Testis (tissue), 3 donors: ENCODE data around the gene MUCL1. TPM values are rescaled to one million over a fixed set of nuclear protein-coding genes. Genes with fewer than 3 reads are reported as not detected.

Experiments used
- DNase-seq: peaks from one replicate; pipeline ENCODE4 v3.0.0-alpha.2; 2019
- H3K27ac ChIP-seq, 2 donors: fragments of 200-600 bp; sonication (generic); one replicate each; pipeline ENCODE4 v1.5.1; 2019
- H3K27me3 ChIP-seq: fragments of 200-600 bp; sonication (generic); one replicate; pipeline ENCODE4 v1.5.1; 2019
- H3K36me3 ChIP-seq: fragments of 200-600 bp; sonication (generic); one replicate; pipeline ENCODE4 v1.5.1; 2017; ENCODE audit warnings: low read depth; ENCODE audit errors: missing control alignments
- H3K4me1 ChIP-seq: fragments of 200-600 bp; sonication (generic); one replicate; pipeline ENCODE4 v1.5.1; 2019
- H3K4me3 ChIP-seq, 2 donors: fragments of 200-600 bp; sonication (generic); one replicate each; pipeline ENCODE4 v1.5.1; 2017 to 2019
- H3K9me3 ChIP-seq: fragments of 200-600 bp; sonication (generic); one replicate; pipeline ENCODE4 v1.5.1; 2017
- CTCF ChIP-seq, 3 experiments: fragments of 450-650 bp in 2 of 3; fragments of 200-600 bp in 1 of 3; sonication (generic) in 1 of 3; IDR thresholded peaks; one replicate each; pipeline ENCODE4 v1.5.1; 2016 to 2019; ENCODE audit warnings: antibody characterized with exemption in 3 of 3, mild to moderate bottlenecking in 2 of 3, moderate library complexity in 1 of 3
- POLR2A ChIP-seq: fragments of 450-650 bp; IDR thresholded peaks from one replicate; pipeline ENCODE4 v1.6.1; 2017; ENCODE audit warnings: antibody characterized with exemption, mild to moderate bottlenecking, moderate library complexity
- WGBS, 2 donors: methylation state at CpG; one replicate each; pipeline ENCODE4 v1.1.5; 2018; 5-methylcytosine and 5-hydroxymethylcytosine counted together
- intact Hi-C: fragments of 100-400 bp; cut with DNase I; formaldehyde crosslinking; loops from one replicate; pipeline ENCODE4 v1.15.1; 2023; ENCODE audit warnings: low total_unique reads
- polyA plus RNA-seq: library from polyadenylated mRNA; stranded (reverse); fragments of 350-450 nt; fragmentation: Illumina TruSeq; extraction: RNeasy Lipid Tissue Mini Kit (QIAGEN cat#74804); gene quantifications from one replicate; pipeline ENCODE4 v1.2.3, GENCODE V29; 2014; ENCODE audit warnings: low read depth, low replicate concordance; ENCODE audit not compliant: insufficient read depth
- total RNA-seq, 2 donors: library from RNA; depleted of rRNA; stranded (reverse); fragments of >200 nt; gene quantifications; one replicate each; pipeline ENCODE4 v1.2.3, GENCODE V29; 2016

The MUCL1 gene
- total and polyA plus RNA-seq, 3 donors from 2014 or later: 1.4 to 1.6 TPM; not detected in 1

GRCh38 chr12:54830199-54830598 is 24.1 kb upstream of the MUCL1 start:
- Histone ChIP-seq H3K9me3 (no peaks in the 10 kb centered on the region), H3K36me3 (no peaks in the 10 kb centered on the region), H3K4me3 (no peak overlapping the region), H3K27ac (no peak overlapping the region), H3K27me3 (no peaks in the 10 kb centered on the region), H3K4me1 (no peaks in the 10 kb centered on the region)
- intact Hi-C loops: no loop called here
- no peak for DNase-seq
- no peak for TF ChIP-seq POLR2A
- no peak for TF ChIP-seq CTCF (IDR thresholded peaks at IDR 0.05)

GRCh38 chr12:54831631-54832030 is 22.7 kb upstream of the MUCL1 start:
- TF ChIP-seq POLR2A: no peak
- TF ChIP-seq CTCF (IDR thresholded peaks at IDR 0.05): no peak
- intact Hi-C loops: no loop called here
- Histone ChIP-seq H3K4me1 (no peaks in the 10 kb centered on the region), H3K27me3 (no peaks in the 10 kb centered on the region), H3K36me3 (no peaks in the 10 kb centered on the region), H3K27ac (no peak overlapping the region), H3K4me3 (no peak overlapping the region), H3K9me3 (no peaks in the 10 kb centered on the region)
- DNase-seq: no peak
- 83 to 91% methylated on average over 1 of the region's 1 CpG for WGBS, 2 donors

GRCh38 chr12:54840244-54840865 is 14.0 kb upstream of the MUCL1 start:
- 59 to 65% methylated on average over 3 of the region's 3 CpGs for WGBS, 2 donors
- no peak for DNase-seq
- no peak overlapping the region for H3K27ac ChIP-seq

GRCh38 chr12:54857406-54857805 is 3.1 kb downstream of the MUCL1 start:
- intact Hi-C loops: loop anchor here (10.0 kb wide), 1 partner anchor 97 kb away; no protein-coding TSS in a partner anchor
- H3K4me1 ChIP-seq: no peaks in the 10 kb centered on the region
- H3K4me3 ChIP-seq: no peak overlapping the region
- no peaks in the 10 kb centered on the region for H3K27me3 ChIP-seq
- H3K36me3 ChIP-seq: no peaks in the 10 kb centered on the region
- no peak overlapping the region for H3K27ac ChIP-seq
- no peak for TF ChIP-seq POLR2A
- TF ChIP-seq CTCF (IDR thresholded peaks at IDR 0.05): no peak
- no peaks in the 10 kb centered on the region for H3K9me3 ChIP-seq
- WGBS, 2 donors: 68 to 74% methylated on average over 2 of the region's 2 CpGs
- no peak for DNase-seq

More at GRCh38 chr12:54840244-54840865, 14.0 kb upstream of the MUCL1 start:
- H3K36me3 ChIP-seq: no peaks in the 10 kb centered on the region
- intact Hi-C loops: no loop called here
- H3K4me1 ChIP-seq: no peaks in the 10 kb centered on the region
- TF ChIP-seq POLR2A (no peak), CTCF (IDR thresholded peaks at IDR 0.05) (no peak)
- no peaks in the 10 kb centered on the region for H3K9me3 ChIP-seq
- no peaks in the 10 kb centered on the region for H3K27me3 ChIP-seq
- H3K4me3 ChIP-seq: no peak overlapping the region

- intact Hi-C loops: loop anchor here (10.0 kb wide), 1 partner anchor 96 kb away; no protein-coding TSS in a partner anchor
- WGBS, 2 donors: 61 to 77% methylated on average over 1 of the region's 1 CpG
- Histone ChIP-seq H3K9me3 (no peaks in the 10 kb centered on the region), H3K27ac (no peak overlapping the region), H3K27me3 (no peaks in the 10 kb centered on the region), H3K4me3 (no peak overlapping the region), H3K4me1 (no peaks in the 10 kb centered on the region), H3K36me3 (no peaks in the 10 kb centered on the region)
- no peak for DNase-seq
- TF ChIP-seq POLR2A: no peak
- TF ChIP-seq CTCF (IDR thresholded peaks at IDR 0.05): no peak
These were observed 4.2 kb downstream of the MUCL1 start for GRCh38 chr12:54858562-54858961.
